NCI-H2107 treated with DMSO at 0.1 percent for 48 hours (cell line): ENCODE results near the gene SOX2.

Source experiments
- DNase-seq: peaks from one replicate; lab custom pipeline; 2025; ENCODE audit not compliant: unreplicated experiment; lab: John Stamatoyannopoulos, UW

The SOX2 gene

GRCh38 chr3:181722156-181722555 is 10.4 kb downstream of the SOX2 start:
- no peak for DNase-seq

GRCh38 chr3:181722766-181723425 is 11.2 kb downstream of the SOX2 start:
- no peak for DNase-seq

GRCh38 chr3:181723625-181724191 is 12.0 kb downstream of the SOX2 start:
- DNase-seq, result no peak

- no peak for DNase-seq
Measured at GRCh38 chr3:181724192-181724965, 12.7 kb downstream of the SOX2 start.

- no peak for DNase-seq
Measured at GRCh38 chr3:181725131-181725731, 13.5 kb downstream of the SOX2 start.

- no peak for DNase-seq
Measured at GRCh38 chr3:181725830-181726229, 14.1 kb downstream of the SOX2 start.

GRCh38 chr3:181726351-181727330 is 14.9 kb downstream of the SOX2 start:
- no peak for DNase-seq

- DNase-seq, result no peak
Measured at GRCh38 chr3:181727341-181728032, 15.8 kb downstream of the SOX2 start.

GRCh38 chr3:181728470-181729340 is 17.0 kb downstream of the SOX2 start:
- no peak for DNase-seq

GRCh38 chr3:181729341-181729869 is 17.7 kb downstream of the SOX2 start:
- no peak for DNase-seq

- DNase-seq, result no peak
Measured at GRCh38 chr3:181730316-181730715, 18.6 kb downstream of the SOX2 start.

- no peak for DNase-seq
Measured at GRCh38 chr3:181730934-181731333, 19.2 kb downstream of the SOX2 start.

- DNase-seq, result no peak
Measured at GRCh38 chr3:181735911-181736310, 24.2 kb downstream of the SOX2 start.

- DNase-seq, result no peak
Measured at GRCh38 chr3:181738551-181738950, 26.8 kb downstream of the SOX2 start.

GRCh38 chr3:181739628-181740027 is 27.9 kb downstream of the SOX2 start:
- no peak for DNase-seq

GRCh38 chr3:181741417-181741816 is 29.7 kb downstream of the SOX2 start:
- no peak for DNase-seq

- peak; percentile 96 for DNase-seq
Measured at GRCh38 chr3:181752202-181752671, 40.5 kb downstream of the SOX2 start.

GRCh38 chr3:181753391-181753790 is 41.7 kb downstream of the SOX2 start:
- DNase-seq, result peak; percentile 71

- DNase-seq, result peak; percentile 100
Measured at GRCh38 chr3:181755959-181756358, 44.2 kb downstream of the SOX2 start.
